SKM-1 (cell line): ENCODE measurements around the gene FAM131C.
"Not testable (repeated sequence)": the region's sequence is repeated elsewhere in the genome, so short reads cannot be mapped to it uniquely, and the experiment has no call there.

ENCODE experiments used
- DNase-seq: peaks from one replicate; lab custom pipeline; 2025; ENCODE audit not compliant: unreplicated experiment; lab: John Stamatoyannopoulos, UW

The FAM131C gene

GRCh38 chr1:16107039-16107438 lies 33.6 kb upstream of the FAM131C start:
- not testable (repeated sequence) for DNase-seq

GRCh38 chr1:16101623-16102022 lies 28.2 kb upstream of the FAM131C start:
- DNase-seq = no peak

- no peak for DNase-seq
These were observed 26.0 kb upstream of the FAM131C start for GRCh38 chr1:16099412-16099811.

GRCh38 chr1:16095447-16095846 lies 22.0 kb upstream of the FAM131C start:
- no peak for DNase-seq

- no peak for DNase-seq
These were observed 21.2 kb upstream of the FAM131C start for GRCh38 chr1:16094453-16095158.

- DNase-seq = no peak
These were observed 20.2 kb upstream of the FAM131C start for GRCh38 chr1:16093611-16094010.

GRCh38 chr1:16092923-16093511 lies 19.6 kb upstream of the FAM131C start:
- no peak for DNase-seq

- no peak for DNase-seq
These were observed 18.9 kb upstream of the FAM131C start for GRCh38 chr1:16092097-16092922.

- DNase-seq = no peak
These were observed 17.8 kb upstream of the FAM131C start for GRCh38 chr1:16091296-16091695.

GRCh38 chr1:16090076-16090826 lies 16.8 kb upstream of the FAM131C start:
- DNase-seq = no peak

GRCh38 chr1:16088996-16089395 lies 15.5 kb upstream of the FAM131C start:
- no peak for DNase-seq

GRCh38 chr1:16088351-16088911 lies 15.0 kb upstream of the FAM131C start:
- DNase-seq = no peak

GRCh38 chr1:16087733-16088132 lies 14.3 kb upstream of the FAM131C start:
- DNase-seq = no peak

- DNase-seq = no peak
These were observed 12.1 kb upstream of the FAM131C start for GRCh38 chr1:16085522-16085921.

GRCh38 chr1:16083486-16083885 lies 10.0 kb upstream of the FAM131C start:
- no peak for DNase-seq

- DNase-seq = peak; percentile 47
These were observed 9.0 kb upstream of the FAM131C start for GRCh38 chr1:16082283-16083038.

- DNase-seq = no peak
These were observed 8.2 kb upstream of the FAM131C start for GRCh38 chr1:16081636-16082035.

- DNase-seq = no peak
These were observed 7.1 kb upstream of the FAM131C start for GRCh38 chr1:16080422-16081150.

- peak; percentile 29 for DNase-seq
These were observed 5.6 kb upstream of the FAM131C start for GRCh38 chr1:16078925-16079656.
